GM21619 (cell line): ENCODE data around the gene ZNF296.

ENCODE experiments used
- ATAC-seq: cut with Tn5 transposase; IDR thresholded peaks from one replicate; pipeline ENCODE4 v1.9.1; 2021; ENCODE audit not compliant: unreplicated experiment

The ZNF296 gene

DNA sequence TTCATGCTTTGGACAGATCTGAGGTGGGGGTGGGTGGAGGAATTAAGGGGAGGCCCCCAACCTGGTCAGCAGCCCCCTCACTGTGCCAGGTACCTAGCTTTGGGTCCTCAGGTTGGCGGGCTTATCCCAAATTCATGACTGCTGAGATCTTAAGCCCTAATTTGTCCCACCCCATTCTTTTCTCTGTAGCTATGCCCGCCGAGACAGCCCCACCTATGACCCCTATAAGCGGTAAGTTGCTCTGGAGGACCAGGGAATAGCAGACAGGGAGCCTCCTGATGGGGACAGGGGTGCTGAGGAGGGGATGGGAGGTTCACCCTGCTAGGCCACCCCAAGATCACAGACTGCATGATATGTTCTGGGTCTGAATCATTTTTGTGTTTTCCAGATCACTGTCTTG lies 14.3 kb downstream of the ZNF296 start:
- ATAC-seq = no peak

DNA sequence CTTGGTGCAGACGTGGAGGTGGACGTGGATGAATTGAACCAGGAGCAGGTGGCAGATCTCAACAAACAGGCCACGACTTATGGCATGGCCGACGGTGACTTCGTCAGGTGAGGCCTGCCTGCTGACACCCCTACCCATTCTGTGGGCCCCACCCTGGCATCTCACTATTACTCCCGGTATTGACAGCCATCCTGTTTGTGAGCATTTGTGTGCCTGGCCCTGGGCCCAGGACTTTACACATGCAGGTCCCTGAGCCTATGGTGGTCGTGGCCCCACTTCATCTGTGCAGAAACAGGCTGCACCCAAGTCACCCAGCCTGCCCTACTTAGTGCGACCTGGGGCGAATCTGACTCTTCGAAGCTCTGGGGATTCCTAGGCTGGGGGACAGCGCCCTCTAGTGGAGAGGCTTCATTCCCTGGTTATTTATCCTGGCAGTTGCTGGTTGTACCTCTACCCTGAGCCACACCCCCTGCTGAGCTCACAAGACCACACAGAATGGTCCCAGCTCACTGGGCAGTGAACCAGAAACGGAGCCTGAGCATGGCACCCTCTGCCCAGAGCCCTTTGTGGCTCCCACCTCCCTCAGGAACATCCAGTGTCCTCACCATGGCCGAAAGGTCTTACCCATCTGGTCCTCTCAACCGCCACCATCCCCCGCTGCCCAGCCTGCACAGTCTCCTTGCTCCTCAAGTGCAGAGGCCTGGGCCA lies 16.9 kb downstream of the ZNF296 start:
- no peak for ATAC-seq

- ATAC-seq = no peak
These were observed 17.6 kb downstream of the ZNF296 start for GRCh38 chr19:45058622-45059159.

DNA sequence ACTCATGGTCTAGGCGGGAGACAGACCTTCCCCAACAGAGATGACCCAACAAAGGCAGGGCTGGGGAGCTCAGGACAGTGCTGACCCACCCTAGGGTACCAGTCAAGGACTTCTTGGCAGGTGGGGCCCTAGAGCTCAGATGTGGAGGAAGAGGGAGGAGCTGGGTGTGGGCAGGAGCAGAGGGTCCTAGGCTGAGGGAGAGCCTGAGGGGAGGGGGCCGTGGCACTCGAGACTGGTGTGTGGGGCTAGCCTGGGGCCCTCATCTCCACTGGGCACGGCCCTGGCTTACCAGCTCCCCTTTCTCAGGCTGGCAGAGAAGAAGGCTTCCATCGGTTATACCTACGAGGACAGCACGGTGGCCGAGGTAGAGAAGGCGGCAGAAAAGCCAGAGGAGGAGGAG lies 18.8 kb downstream of the ZNF296 start:
- no peak for ATAC-seq

- ATAC-seq = no peak
These were observed 19.4 kb downstream of the ZNF296 start for GRCh38 chr19:45056831-45057230.

- ATAC-seq = peak; percentile 50
These were observed 24.2 kb downstream of the ZNF296 start for GRCh38 chr19:45051929-45052579.

- ATAC-seq = no peak
These were observed 26.2 kb downstream of the ZNF296 start for GRCh38 chr19:45050036-45050435.

GRCh38 chr19:45049073-45049736 lies 27.1 kb downstream of the ZNF296 start:
- ATAC-seq = no peak

DNA sequence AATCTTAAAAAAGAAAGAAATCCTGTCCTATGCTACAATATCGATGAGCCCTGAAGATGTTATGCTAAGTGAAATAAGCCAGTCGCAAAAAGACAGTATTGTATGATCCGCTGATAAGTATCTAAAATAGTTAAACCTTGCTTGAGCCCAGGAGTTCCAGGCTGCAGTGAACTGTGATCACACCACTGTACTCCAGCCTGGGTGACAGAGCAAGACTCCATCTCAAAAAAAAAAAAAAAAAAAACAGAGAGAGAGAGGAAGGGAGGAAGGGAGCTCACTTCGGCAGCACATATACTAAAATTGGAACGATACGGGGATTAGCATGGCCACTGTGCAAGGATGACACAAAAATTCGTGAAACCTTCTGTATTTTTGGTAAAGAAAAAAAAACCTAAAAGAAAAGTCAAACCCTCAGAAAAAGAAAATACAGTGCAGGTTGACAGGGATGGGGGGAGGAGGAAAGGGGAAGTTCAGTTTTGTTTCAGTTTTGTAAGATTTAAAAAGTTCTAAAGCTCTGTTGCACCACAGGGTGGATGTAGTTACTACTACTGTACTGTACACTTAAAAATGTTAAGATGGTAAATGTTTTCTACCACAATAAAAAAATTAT lies 29.0 kb downstream of the ZNF296 start:
- ATAC-seq = no peak

- no peak for ATAC-seq
These were observed 29.9 kb downstream of the ZNF296 start for GRCh38 chr19:45046355-45046754.

- ATAC-seq = no peak
These were observed 30.5 kb downstream of the ZNF296 start for GRCh38 chr19:45045671-45046353.

GRCh38 chr19:45041125-45041524 lies 35.2 kb downstream of the ZNF296 start:
- no peak for ATAC-seq

DNA sequence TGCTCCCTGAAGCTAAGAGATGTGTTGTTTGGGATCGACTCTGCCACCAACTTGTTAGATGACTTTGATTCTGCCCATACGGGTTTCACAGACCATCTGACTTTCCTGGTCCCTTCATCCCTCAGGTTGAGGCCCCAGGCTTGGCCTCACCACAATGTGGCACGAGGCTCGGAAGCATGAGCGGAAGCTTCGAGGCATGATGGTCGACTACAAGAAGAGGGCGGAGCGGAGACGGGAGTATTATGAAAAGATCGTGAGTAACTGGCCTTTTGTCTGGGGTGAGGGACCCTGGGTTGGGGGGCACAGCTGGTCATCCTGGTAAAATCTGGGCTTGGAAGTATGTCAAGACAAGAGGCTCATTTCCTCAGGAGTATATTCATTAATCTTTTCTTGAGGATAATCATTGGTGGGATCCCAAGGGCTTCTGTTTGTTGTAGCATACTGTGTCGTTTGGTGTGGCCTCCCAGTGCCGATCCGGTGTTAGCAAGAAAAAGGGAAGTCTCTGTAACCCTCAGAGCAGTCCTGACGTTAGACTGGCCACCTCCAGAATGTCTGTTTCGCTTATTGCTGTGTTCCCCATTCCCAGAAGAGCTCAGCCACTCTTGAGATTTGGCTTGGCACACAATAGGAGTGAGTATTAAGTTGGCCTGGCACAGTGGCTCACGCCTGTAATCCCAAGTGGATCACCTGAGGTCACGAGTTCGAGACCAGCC lies 36.1 kb downstream of the ZNF296 start:
- no peak for ATAC-seq

GRCh38 chr19:45038931-45039893 lies 37.1 kb downstream of the ZNF296 start, which contains the start of gene CLASRP:
CLASRP (plus strand) TSS chr19:45039045; CDS start chr19:45040213, 1,168 bp downstream.
- ATAC-seq = peak; percentile 87

DNA sequence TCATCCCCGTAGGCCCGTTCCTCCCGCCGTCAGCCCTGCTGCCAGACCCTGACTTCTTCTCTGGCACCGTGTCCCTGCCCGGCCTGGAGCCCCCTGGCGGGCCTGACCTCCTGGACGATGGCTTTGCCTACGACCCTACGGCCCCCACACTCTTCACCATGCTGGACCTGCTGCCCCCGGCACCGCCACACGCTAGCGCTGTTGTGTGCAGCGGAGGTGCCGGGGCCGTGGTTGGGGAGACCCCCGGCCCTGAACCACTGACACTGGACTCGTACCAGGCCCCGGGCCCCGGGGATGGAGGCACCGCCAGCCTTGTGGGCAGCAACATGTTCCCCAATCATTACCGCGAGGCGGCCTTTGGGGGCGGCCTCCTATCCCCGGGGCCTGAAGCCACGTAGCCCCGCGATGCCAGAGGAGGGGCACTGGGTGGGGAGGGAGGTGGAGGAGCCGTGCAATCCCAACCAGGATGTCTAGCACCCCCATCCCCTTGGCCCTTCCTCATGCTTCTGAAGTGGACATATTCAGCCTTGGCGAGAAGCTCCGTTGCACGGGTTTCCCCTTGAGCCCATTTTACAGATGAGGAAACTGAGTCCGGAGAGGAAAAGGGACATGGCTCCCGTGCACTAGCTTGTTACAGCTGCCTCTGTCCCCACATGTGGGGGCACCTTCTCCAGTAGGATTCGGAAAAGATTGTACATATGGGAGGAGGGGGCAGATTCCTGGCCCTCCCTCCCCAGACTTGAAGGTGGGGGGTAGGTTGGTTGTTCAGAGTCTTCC lies 38.7 kb downstream of the ZNF296 start:
- ATAC-seq = no peak

- ATAC-seq = no peak
These were observed 40.5 kb downstream of the ZNF296 start for GRCh38 chr19:45035755-45036154.

DNA sequence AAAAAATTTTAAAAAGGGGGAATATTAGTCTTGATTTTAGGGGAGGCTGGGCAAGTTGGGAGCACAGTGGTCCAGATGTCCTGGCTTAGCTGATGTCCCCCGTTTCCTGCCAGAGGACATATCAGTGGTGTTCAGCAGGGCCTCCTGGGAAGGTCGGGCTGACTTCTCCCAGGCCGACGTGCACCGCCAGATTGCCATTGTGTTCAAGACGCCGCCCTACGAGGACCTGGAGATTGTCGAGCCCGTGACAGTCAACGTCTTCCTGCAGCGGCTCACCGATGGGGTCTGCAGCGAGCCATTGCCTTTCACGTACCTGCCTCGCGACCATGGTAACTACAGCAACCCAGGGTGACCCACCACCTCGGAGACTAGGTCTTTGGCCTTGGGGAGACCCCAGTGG lies 43.9 kb downstream of the ZNF296 start:
- ATAC-seq = no peak

DNA sequence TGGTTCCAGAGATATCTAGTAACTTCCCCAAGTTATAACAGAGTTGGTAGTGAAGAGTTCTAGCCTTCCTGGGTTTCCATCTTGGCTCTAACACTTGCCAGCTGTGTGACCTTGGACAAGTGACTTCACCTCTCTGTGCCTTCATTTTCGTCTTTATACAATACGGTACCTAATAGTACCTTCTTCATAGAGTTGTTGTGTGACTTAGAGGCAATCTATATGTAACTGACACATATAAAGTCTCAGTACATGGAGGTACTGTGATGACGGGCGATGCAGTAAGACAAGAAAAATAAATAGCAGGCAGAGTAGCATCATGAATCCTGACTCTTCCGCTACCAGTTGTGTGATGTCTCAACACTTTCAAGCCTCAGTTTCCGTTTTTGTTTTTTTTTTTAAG lies 45.5 kb downstream of the ZNF296 start:
- ATAC-seq = no peak
